GM23338 (cell line): Measurements from ENCODE around the gene CTNNA3.

Source experiments
- CREB1 ChIP-seq: fragments of 250-450 bp; sonication (Bioruptor Pico); IDR thresholded peaks from 2 replicates; pipeline ENCODE4 v1.5.0; 2020; ENCODE audit warnings: low read depth, mild to moderate bottlenecking, moderate library complexity
- CTCF ChIP-seq, 2 experiments: fragments of 200-600 bp in 1 of 2; sonication (generic) in 1 of 2; conservative IDR thresholded peaks; 2 replicates each; pipeline versions ENCODE4 v1.5.1 to v1.6.1; 2016 to 2017; ENCODE audit warnings: antibody characterized with exemption in 2 of 2, low read depth in 2 of 2, mild to moderate bottlenecking in 2 of 2, moderate library complexity in 1 of 2
- ETS1 ChIP-seq: IDR thresholded peaks from 2 replicates; pipeline ENCODE4 v1.6.1; 2016; ENCODE audit warnings: antibody characterized with exemption
- EZH2 ChIP-seq: fragments of 200-600 bp; sonication (generic); IDR thresholded peaks from one replicate; pipeline ENCODE4 v1.8.0; 2017; ENCODE audit warnings: antibody characterized with exemption, mild to moderate bottlenecking, low read depth; ENCODE audit not compliant: unreplicated experiment
- EZH2phosphoT487 ChIP-seq: fragments of 200-600 bp; sonication (generic); IDR thresholded peaks from one replicate; pipeline ENCODE4 v1.8.1; 2018; ENCODE audit warnings: antibody characterized with exemption; ENCODE audit not compliant: unreplicated experiment
- JUNB ChIP-seq: IDR thresholded peaks from one replicate; pipeline ENCODE4 v1.6.1; 2016; ENCODE audit warnings: antibody characterized with exemption; ENCODE audit not compliant: unreplicated experiment
- POLR2AphosphoS5 ChIP-seq: IDR thresholded peaks from 2 replicates; pipeline ENCODE4 v1.6.1; 2016; ENCODE audit warnings: antibody characterized with exemption, low read depth
- REST ChIP-seq: IDR thresholded peaks from one replicate; pipeline ENCODE4 v1.6.1; 2018; ENCODE audit warnings: antibody characterized with exemption; ENCODE audit not compliant: unreplicated experiment

GRCh38 chr10:66514666-66515065, 1181.3 kb downstream of the CTNNA3 start:
- no peak for TF ChIP-seq POLR2AphosphoS5
- no peak for TF ChIP-seq CTCF (conservative IDR thresholded peaks at IDR 0.05; ENCODE audit: low read depth in 2 of 2)
- no peak for TF ChIP-seq JUNB
- TF ChIP-seq EZH2phosphoT487: no peak
- no peak for TF ChIP-seq EZH2
- TF ChIP-seq ETS1: no peak
- TF ChIP-seq REST: no peak
- TF ChIP-seq CREB1 (CRISPR knock-in tag): no peak
